Measurements from ENCODE around the gene GMEB2. TPM values are rescaled to one million over a fixed set of nuclear protein-coding genes. Genes with fewer than 3 reads are reported as not detected.

Gene GMEB2
- total RNA-seq, 1 experiment from 2014 or later, result 21.5 TPM

DNA sequence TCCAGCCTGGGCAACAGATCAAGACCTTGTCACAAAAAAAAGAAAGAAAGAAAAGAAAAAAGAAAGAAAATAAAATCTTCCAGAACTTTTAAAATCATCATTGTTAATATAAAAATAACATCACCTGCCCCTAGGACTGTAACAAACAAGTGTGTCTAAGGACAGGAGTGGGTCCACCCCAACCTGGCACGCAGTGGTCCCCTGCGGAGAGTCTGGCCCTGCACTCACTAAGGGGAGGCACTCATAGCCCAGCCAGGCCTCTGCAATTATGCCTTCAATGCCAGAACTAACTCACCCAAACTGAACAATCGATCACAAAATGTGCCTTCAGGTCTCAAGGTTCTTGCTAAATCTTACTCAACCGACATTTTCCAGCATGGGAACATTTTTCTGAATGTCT is 4.8 kb downstream of the GMEB2 start:
- H3K27me3 ChIP-seq (replicated peaks; ENCODE audit: control insufficient read depth, insufficient read depth, low read length), result no peaks in the 10 kb centered on the region
- H3K27ac Mint-ChIP-seq (ENCODE audit: unreplicated experiment), result no peak overlapping the region
- TF ChIP-seq, protein P1, sequence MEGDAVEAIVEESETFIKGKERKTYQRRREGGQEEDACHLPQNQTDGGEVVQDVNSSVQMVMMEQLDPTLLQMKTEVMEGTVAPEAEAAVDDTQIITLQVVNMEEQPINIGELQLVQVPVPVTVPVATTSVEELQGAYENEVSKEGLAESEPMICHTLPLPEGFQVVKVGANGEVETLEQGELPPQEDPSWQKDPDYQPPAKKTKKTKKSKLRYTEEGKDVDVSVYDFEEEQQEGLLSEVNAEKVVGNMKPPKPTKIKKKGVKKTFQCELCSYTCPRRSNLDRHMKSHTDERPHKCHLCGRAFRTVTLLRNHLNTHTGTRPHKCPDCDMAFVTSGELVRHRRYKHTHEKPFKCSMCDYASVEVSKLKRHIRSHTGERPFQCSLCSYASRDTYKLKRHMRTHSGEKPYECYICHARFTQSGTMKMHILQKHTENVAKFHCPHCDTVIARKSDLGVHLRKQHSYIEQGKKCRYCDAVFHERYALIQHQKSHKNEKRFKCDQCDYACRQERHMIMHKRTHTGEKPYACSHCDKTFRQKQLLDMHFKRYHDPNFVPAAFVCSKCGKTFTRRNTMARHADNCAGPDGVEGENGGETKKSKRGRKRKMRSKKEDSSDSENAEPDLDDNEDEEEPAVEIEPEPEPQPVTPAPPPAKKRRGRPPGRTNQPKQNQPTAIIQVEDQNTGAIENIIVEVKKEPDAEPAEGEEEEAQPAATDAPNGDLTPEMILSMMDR (IDR thresholded peaks at IDR 0.05; ENCODE audit: insufficient read depth in 1 of 2, low read depth in 1 of 2, low read length in 1 of 2, severe bottlenecking in 1 of 2, unreplicated experiment in 1 of 2), result no peak
- no peaks in the 10 kb centered on the region for H3K9me3 ChIP-seq
- H3K27me3 Mint-ChIP-seq (ENCODE audit: insufficient read depth, unreplicated experiment), result no peaks in the 10 kb centered on the region
- no peak for DNase-seq
- H3K4me3 Mint-ChIP-seq (ENCODE audit: unreplicated experiment), result no peak overlapping the region
- peaks cover 14% of the 10 kb centered on the region for H3K4me1 ChIP-seq
- intact Hi-C loops (cut with micrococcal nuclease; ENCODE audit: unreplicated experiment), result loop anchor here (10.0 kb wide), 2 partner anchors 243 to 273 kb away; partner anchors contain the start of genes ABHD16B, DNAJC5 and TPD52L2
- ChIA-PET CTCF (no interaction called here), POLR2A (no interaction called here)
- H3K4me1 Mint-ChIP-seq (ENCODE audit: low read depth, unreplicated experiment), result peaks cover 15% of the 10 kb centered on the region
- peaks cover 37% of the 10 kb centered on the region for H3K36me3 Mint-ChIP-seq (ENCODE audit: insufficient read depth, unreplicated experiment)
- H3K9me3 Mint-ChIP-seq (ENCODE audit: unreplicated experiment), result no peaks in the 10 kb centered on the region
- no TSS peak for BruUV-seq (replicated peaks)
- H3K4me3 ChIP-seq (ENCODE audit: low read depth, low read length), result no peak overlapping the region
- 0 out of 2 replicates have a peak, but pooled peaks cover 2% of the 10 kb centered on the region for H3K36me3 ChIP-seq (ENCODE audit: control insufficient read depth, insufficient read depth, low read length)

DNA sequence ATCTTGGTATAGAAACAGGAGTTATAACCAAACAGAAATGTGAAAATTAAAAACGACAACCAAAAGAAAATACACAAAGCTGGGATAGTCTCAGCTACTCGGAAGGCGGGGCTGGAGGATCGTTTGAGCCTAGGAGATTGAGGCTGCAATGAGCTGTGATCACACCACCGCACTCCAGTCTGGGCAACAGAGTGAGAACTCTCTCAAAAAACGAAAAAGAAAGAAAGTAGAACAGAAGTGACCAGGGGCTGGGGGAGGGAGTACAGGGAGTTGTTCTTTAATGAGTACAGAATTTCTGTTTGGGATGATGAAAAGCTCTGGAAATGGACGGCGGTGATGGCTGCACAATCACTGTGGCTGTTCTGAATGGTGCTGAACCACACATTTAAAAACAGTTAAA is 5.9 kb downstream of the GMEB2 start:
- Histone ChIP-seq H3K27me3 (replicated peaks; ENCODE audit: control insufficient read depth, insufficient read depth, low read length) (no peaks in the 10 kb centered on the region), H3K4me3 (ENCODE audit: low read depth, low read length) (no peak overlapping the region), H3K4me1 (peaks cover 14% of the 10 kb centered on the region), H3K36me3 (ENCODE audit: control insufficient read depth, insufficient read depth, low read length) (peaks cover 6% of the 10 kb centered on the region; the same call in 1 of the 2 replicates), H3K9me3 (no peaks in the 10 kb centered on the region)
- DNase-seq, result no peak
- TF ChIP-seq, protein P1 (IDR thresholded peaks at IDR 0.05; ENCODE audit: insufficient read depth in 1 of 2, low read depth in 1 of 2, low read length in 1 of 2, severe bottlenecking in 1 of 2, unreplicated experiment in 1 of 2), result no peak
- CTCF ChIA-PET, result interaction anchor here (0.6 kb wide), 2 partner anchors 66 to 80 kb away, joined by 3 read pairs; no protein-coding TSS in a partner anchor
- Mint-ChIP-seq H3K27ac (ENCODE audit: unreplicated experiment) (no peak overlapping the region), H3K27me3 (ENCODE audit: insufficient read depth, unreplicated experiment) (no peaks in the 10 kb centered on the region), H3K36me3 (ENCODE audit: insufficient read depth, unreplicated experiment) (peaks cover 41% of the 10 kb centered on the region), H3K9me3 (ENCODE audit: unreplicated experiment) (no peaks in the 10 kb centered on the region), H3K4me1 (ENCODE audit: low read depth, unreplicated experiment) (peaks cover 15% of the 10 kb centered on the region), H3K4me3 (ENCODE audit: unreplicated experiment) (no peak overlapping the region)
- POLR2A ChIA-PET, result no interaction called here
- no TSS peak for BruUV-seq (replicated peaks)
- intact Hi-C loops (cut with micrococcal nuclease; ENCODE audit: unreplicated experiment), result loop anchor here (10.0 kb wide), 2 partner anchors 244 to 274 kb away; partner anchors contain the start of genes ABHD16B, DNAJC5 and TPD52L2

DNA sequence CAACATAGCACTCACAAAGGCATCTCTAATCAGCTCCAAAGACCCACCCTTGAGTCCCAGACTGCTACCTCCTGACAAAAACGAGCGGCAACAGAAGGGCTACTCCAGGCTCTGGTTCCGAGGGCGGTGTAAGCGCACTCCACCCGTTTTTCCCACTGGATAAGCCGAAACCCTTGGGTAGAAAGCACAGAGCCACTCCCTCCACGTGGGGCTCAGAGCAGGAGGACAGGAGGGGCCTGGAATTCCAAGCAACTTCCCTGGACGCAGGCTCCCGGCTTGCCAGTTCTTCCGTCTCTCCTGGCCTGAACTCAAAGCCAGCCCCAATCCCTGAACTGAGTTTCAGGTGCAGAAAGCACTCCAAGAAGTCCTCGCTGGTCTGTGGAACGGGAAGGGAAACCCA is 7.4 kb downstream of the GMEB2 start:
- POLR2A ChIA-PET, result no interaction called here
- Mint-ChIP-seq H3K4me1 (ENCODE audit: low read depth, unreplicated experiment) (peaks cover 4% of the 10 kb centered on the region), H3K4me3 (ENCODE audit: unreplicated experiment) (no peak overlapping the region), H3K27me3 (ENCODE audit: insufficient read depth, unreplicated experiment) (no peaks in the 10 kb centered on the region), H3K36me3 (ENCODE audit: insufficient read depth, unreplicated experiment) (peaks cover 42% of the 10 kb centered on the region), H3K9me3 (ENCODE audit: unreplicated experiment) (peaks cover 9% of the 10 kb centered on the region), H3K27ac (ENCODE audit: unreplicated experiment) (no peak overlapping the region)
- no peaks in the 10 kb centered on the region for H3K27me3 ChIP-seq (replicated peaks; ENCODE audit: control insufficient read depth, insufficient read depth, low read length)
- peaks cover 7% of the 10 kb centered on the region for H3K9me3 ChIP-seq
- no peak overlapping the region for H3K4me3 ChIP-seq (ENCODE audit: low read depth, low read length)
- TF ChIP-seq, protein P1 (IDR thresholded peaks at IDR 0.05; ENCODE audit: insufficient read depth in 1 of 2, low read depth in 1 of 2, low read length in 1 of 2, severe bottlenecking in 1 of 2, unreplicated experiment in 1 of 2), result no peak
- H3K36me3 ChIP-seq (ENCODE audit: control insufficient read depth, insufficient read depth, low read length), result peaks cover 10% of the 10 kb centered on the region
- BruUV-seq (replicated peaks), result no TSS peak
- CTCF ChIA-PET, result no interaction called here
- intact Hi-C loops (cut with micrococcal nuclease; ENCODE audit: unreplicated experiment), result no loop called here
- no peak for DNase-seq
- peaks cover 2% of the 10 kb centered on the region for H3K4me1 ChIP-seq

All from Caco-2 (cell line).